Measurements from ENCODE around the gene OAT.

OAT gene

GRCh38 chr10:124418726-124419501 is at the start of gene OAT:
Gene OAT, minus strand, starts transcription at chr10:124418923. Its CDS starts 6,752 bp downstream, at chr10:124412171.
- TF ChIP-seq, protein P1, sequence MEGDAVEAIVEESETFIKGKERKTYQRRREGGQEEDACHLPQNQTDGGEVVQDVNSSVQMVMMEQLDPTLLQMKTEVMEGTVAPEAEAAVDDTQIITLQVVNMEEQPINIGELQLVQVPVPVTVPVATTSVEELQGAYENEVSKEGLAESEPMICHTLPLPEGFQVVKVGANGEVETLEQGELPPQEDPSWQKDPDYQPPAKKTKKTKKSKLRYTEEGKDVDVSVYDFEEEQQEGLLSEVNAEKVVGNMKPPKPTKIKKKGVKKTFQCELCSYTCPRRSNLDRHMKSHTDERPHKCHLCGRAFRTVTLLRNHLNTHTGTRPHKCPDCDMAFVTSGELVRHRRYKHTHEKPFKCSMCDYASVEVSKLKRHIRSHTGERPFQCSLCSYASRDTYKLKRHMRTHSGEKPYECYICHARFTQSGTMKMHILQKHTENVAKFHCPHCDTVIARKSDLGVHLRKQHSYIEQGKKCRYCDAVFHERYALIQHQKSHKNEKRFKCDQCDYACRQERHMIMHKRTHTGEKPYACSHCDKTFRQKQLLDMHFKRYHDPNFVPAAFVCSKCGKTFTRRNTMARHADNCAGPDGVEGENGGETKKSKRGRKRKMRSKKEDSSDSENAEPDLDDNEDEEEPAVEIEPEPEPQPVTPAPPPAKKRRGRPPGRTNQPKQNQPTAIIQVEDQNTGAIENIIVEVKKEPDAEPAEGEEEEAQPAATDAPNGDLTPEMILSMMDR (IDR thresholded peaks at IDR 0.05; ENCODE audit: unreplicated experiment in 3 of 3): peak; percentile 15 to 37 (median 23)
- peaks cover 28% of the 10 kb centered on the region for H3K4me1 Mint-ChIP-seq
- H3K9me3 Mint-ChIP-seq: no peaks in the 10 kb centered on the region
- H3K27ac Mint-ChIP-seq: peak within 1 kb of the TSS in 2 of 3 experiments; percentile 63 to 82
- peak within 1 kb of the TSS; percentile 86 to 93 (median 92) for H3K4me3 Mint-ChIP-seq
- H3K36me3 Mint-ChIP-seq (ENCODE audit: low read depth): no peaks in the 10 kb centered on the region
- H3K27me3 Mint-ChIP-seq (ENCODE audit: low read depth): peaks cover 36% of the 10 kb centered on the region

GRCh38 chr10:124467165-124467564 is 48.4 kb upstream of the OAT start:
- H3K27me3 Mint-ChIP-seq (ENCODE audit: low read depth): no peaks in the 10 kb centered on the region
- H3K9me3 Mint-ChIP-seq: no peaks in the 10 kb centered on the region
- no peaks in the 10 kb centered on the region for H3K36me3 Mint-ChIP-seq (ENCODE audit: low read depth)
- H3K4me3 Mint-ChIP-seq: no peak overlapping the region
- H3K4me1 Mint-ChIP-seq: no peaks in the 10 kb centered on the region
- no peak overlapping the region for H3K27ac Mint-ChIP-seq
- TF ChIP-seq, protein P1 (IDR thresholded peaks at IDR 0.05; ENCODE audit: unreplicated experiment in 3 of 3): no peak

DNA sequence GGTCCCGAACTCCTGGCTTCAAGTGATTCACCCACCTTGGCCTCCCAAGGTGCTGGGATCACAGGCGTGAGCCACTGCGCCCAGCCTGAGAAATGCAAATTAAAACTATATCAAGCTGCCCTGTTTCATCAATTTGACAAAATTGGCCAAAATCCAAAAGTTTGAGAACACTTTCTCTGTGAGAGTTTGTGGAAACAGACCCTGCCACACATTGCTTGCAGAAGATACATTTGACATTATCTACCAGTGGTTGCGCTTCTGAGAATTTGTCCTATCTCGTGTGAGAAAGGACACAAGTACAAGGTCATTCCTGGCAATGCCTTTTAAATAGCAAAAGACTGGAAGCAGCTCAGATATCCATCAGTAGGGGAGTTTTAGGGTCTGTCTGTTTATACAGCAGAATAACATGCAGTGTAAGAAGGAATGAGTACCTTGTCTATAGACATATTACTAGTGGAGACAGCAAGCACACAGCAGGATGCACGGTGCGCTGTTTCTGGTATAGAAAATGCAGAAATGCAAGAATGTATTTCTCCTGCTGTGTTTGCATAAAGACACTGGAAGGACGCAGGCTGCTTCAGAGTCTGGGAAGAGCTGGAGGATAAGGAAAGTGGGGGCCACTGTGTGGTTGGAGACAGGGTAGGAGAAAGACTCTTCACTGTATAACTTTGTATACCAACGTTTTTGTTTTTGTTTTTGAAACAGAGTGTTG is 47.2 kb upstream of the OAT start:
- no peaks in the 10 kb centered on the region for H3K36me3 Mint-ChIP-seq (ENCODE audit: low read depth)
- no peaks in the 10 kb centered on the region for H3K4me1 Mint-ChIP-seq
- TF ChIP-seq, protein P1 (IDR thresholded peaks at IDR 0.05; ENCODE audit: unreplicated experiment in 3 of 3): no peak
- H3K27ac Mint-ChIP-seq: no peak overlapping the region
- no peaks in the 10 kb centered on the region for H3K27me3 Mint-ChIP-seq (ENCODE audit: low read depth)
- H3K4me3 Mint-ChIP-seq: no peak overlapping the region
- no peaks in the 10 kb centered on the region for H3K9me3 Mint-ChIP-seq

GRCh38 chr10:124465003-124465776 is 46.5 kb upstream of the OAT start:
- no peaks in the 10 kb centered on the region for H3K9me3 Mint-ChIP-seq
- peak overlapping the region in 1 of 3 experiments; percentile 39 for H3K27ac Mint-ChIP-seq
- H3K4me1 Mint-ChIP-seq: no peaks in the 10 kb centered on the region

More at GRCh38 chr10:124465003-124465776, 46.5 kb upstream of the OAT start:
- Mint-ChIP-seq H3K4me3 (no peak overlapping the region), H3K27me3 (ENCODE audit: low read depth) (peaks cover 3% of the 10 kb centered on the region), H3K36me3 (ENCODE audit: low read depth) (no peaks in the 10 kb centered on the region)
- TF ChIP-seq, protein P1 (IDR thresholded peaks at IDR 0.05; ENCODE audit: unreplicated experiment in 3 of 3): no peak

Data from nephron (organoid).